GM12875 (cell line): ENCODE measurements around the gene PABPN1L.
"Not testable (repeated sequence)": the region's sequence is repeated elsewhere in the genome, so short reads cannot be mapped to it uniquely, and the experiment has no call there.

Experiments used
- H3K4me3 ChIP-seq: one replicate; pipeline ENCODE4 v1.5.1; 2011; ENCODE audit warnings: low read depth, low read length, control low read depth
- CTCF ChIP-seq: IDR thresholded peaks from 2 replicates; pipeline ENCODE4 v1.5.1; 2011; ENCODE audit warnings: low read depth, mild to moderate bottlenecking, control low read depth, inconsistent platforms, low read length, moderate library complexity, borderline replicate concordance; ENCODE audit not compliant: insufficient read depth

The PABPN1L gene

GRCh38 chr16:88825146-88825545 lies 41.3 kb downstream of the PABPN1L start:
- no peak for TF ChIP-seq CTCF
- no peak overlapping the region for H3K4me3 ChIP-seq

DNA sequence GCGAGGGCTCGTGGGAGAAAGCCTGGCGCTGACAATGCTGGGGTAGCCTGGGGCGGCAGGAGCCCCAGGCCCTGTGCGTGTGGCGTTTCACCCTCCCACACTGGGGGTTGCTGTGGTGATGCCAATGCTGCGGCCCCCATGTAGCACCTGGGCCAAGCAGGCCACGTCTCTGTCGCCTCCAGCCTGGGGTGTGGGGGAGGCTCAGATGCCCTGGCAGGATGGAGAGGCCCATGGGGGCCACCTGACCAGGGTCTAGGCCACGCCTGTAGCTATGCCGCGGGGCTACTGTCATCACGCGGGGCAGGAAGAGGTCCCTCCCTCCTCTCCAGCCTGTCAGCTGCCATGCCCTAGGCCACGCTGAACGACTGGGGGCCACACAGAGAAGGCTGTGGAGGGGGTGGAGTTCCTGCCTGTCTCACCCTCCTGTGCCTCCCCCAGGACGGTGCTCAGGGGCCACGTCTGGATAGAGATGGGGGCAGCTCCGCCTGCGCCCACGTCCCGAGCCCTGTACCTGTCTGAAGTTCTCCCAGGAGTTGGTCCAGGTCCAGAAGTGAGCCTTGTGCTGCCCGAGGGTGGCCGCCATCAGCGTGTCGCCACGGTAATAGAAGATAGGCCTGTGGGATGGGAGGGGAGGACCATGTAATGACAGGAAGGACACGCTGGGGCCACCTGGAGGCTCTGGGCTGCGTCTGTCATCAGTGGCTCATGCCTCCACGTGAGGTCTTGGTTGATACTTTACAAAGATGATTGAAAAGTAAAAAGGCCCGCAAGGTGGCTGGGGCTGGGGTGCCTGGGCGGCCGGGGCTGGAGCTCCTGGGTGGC lies 42.0 kb downstream of the PABPN1L start:
- no peak for TF ChIP-seq CTCF
- H3K4me3 ChIP-seq: no peak overlapping the region

- H3K4me3 ChIP-seq: not testable (repeated sequence)
Measured at GRCh38 chr16:88823646-88824045, 42.8 kb downstream of the PABPN1L start.

DNA sequence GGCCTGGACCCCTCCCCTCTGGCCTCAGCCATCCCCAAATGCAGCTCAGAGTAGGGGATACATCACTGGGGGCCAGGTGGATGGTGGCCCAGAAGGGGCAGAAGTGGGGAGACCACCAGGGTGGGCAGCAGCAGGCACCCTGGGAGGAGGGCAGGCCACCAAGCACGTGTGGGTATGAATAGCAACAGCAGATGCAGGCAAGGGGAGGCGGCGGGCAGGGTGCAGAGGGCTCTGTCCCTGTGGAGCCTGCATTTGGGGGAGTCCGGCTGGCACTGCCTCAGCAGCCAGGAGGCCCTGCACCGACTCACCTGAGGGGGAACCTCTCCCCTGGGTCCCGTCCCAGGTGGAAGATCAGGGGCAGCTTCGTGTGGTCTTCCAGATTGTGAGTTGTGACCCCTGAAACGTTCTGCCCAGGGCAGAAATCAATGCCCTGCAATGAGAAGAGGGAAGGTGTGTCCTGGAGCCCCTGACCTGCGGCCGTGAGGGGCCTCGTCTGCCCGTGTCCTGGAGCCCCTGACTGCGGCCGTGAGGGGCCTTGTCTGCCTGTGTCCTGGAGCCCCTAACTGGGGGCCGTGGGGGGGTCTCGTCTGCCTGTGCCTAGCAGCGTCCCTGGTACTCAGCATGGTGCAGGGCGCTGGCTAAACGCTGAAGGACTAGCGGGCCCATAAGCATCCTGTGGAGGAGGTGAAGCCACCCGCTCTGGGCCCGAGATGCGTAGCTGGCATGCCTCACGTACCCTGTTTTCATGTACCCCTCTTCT lies 44.0 kb downstream of the PABPN1L start:
- TF ChIP-seq CTCF: no peak
- no peak overlapping the region for H3K4me3 ChIP-seq

DNA sequence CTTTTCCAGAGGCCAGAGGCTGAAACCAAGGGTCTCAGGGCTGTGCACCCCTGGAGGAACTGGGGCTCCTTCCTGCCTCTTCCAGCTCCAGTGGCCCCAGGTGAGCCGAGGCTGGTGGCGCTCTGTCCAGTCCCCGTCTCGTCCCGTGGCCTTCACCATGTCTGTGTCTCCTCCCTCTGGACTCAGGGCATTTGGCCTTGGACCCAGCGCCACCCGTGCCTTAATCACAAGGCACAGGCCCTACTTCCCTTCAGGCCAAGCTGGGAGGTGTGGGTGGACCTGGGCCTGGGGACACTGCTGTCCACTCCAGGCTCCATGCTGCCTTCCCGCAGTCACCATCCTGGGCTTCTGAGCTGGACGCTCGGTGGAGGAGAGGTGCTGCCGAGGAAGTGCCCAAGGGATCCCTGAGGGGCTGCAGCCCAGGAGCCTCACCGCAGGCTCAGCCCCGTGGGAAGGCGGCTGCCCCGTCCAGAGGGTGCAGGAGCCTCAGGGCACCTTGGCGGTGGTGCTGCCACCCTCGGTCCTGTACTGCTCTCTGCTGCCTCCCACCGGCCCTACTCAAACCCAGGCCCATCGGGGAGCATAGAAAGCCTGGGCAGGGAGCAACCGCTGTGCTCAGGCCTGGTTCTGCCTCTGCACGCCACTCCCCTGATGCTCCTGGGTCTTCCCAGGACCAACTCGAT lies 45.2 kb downstream of the PABPN1L start:
- TF ChIP-seq CTCF: peak; percentile 17; the same call in 1 of the 2 replicates
- H3K4me3 ChIP-seq: no peak overlapping the region

DNA sequence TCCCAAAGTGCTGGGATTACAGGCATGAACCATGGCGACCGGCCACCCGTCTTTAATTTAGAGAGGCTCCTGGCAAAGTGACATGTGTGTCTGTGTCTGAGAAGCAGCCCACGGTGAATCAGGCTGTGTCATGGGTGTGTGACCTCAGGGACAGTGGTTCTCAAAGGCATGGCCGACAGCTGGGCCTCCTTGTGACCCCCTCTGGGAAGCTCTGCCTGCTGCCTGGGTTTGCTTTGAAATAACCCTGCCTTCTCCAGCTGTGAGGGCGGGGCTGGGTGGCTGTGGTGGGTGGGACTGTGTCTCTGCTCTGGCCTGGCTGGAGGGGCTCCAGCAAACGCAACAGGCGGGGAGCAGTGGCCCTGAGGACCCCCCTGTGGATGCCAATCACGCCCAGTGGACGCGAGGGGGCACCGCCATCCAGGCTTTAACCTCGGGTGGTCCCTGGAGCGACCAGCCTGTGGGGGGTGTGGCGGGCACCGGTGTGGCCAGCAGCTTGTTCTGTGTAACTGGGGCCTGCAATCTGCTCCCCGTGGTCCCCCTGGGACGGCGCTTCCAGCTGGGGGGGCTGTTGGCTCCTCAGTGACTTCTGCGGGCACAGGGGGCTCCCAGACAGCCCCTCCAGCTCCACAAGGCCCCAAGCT lies 46.0 kb downstream of the PABPN1L start:
- no peak for TF ChIP-seq CTCF
- no peak overlapping the region for H3K4me3 ChIP-seq

DNA sequence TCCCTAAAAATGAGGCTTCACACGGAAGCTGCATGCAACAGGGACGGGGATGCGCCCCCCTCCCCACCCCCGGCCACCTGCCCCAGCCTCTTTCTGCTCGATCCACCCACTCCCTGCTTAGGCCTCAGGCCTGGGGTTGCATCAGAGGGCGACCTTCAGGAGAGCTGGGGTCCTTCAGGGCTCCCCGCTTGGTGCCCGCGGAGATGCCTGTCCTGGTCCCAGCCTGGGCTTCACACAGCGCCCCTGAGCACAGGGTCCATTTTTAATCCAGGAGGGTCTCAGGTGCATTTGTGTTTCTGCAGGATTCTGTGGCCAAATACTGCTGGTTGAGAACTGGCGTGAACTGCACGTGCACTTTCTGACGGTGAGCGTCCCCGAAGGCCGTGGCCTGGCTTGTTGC lies 47.3 kb downstream of the PABPN1L start:
- TF ChIP-seq CTCF: no peak
- H3K4me3 ChIP-seq: no peak overlapping the region
